ENCODE data around the gene RERG.

Gene RERG

GRCh38 chr12:15222219-15222618 lies 1.0 kb upstream of the RERG start:
- DNase-seq (ENCODE audit: extremely low spot score): no peak
- CTCF ChIA-PET: interaction anchor here (0.8 to 4.2 kb wide), 30 partner anchors 9 to 498 kb away, joined by 3 to 47 read pairs (median 5); no protein-coding TSS in a partner anchor
- TF ChIP-seq, protein P1, sequence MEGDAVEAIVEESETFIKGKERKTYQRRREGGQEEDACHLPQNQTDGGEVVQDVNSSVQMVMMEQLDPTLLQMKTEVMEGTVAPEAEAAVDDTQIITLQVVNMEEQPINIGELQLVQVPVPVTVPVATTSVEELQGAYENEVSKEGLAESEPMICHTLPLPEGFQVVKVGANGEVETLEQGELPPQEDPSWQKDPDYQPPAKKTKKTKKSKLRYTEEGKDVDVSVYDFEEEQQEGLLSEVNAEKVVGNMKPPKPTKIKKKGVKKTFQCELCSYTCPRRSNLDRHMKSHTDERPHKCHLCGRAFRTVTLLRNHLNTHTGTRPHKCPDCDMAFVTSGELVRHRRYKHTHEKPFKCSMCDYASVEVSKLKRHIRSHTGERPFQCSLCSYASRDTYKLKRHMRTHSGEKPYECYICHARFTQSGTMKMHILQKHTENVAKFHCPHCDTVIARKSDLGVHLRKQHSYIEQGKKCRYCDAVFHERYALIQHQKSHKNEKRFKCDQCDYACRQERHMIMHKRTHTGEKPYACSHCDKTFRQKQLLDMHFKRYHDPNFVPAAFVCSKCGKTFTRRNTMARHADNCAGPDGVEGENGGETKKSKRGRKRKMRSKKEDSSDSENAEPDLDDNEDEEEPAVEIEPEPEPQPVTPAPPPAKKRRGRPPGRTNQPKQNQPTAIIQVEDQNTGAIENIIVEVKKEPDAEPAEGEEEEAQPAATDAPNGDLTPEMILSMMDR (IDR thresholded peaks at IDR 0.05; ENCODE audit: control extremely low read depth, extremely low read depth, low read depth, missing control alignments): no peak
- POLR2A ChIA-PET: no interaction called here

- no peak for DNase-seq (ENCODE audit: extremely low spot score)
- ChIA-PET CTCF (interaction anchor here (0.9 to 4.2 kb wide), 37 partner anchors 8 to 763 kb away, joined by 3 to 47 read pairs (median 5); partner anchors contain the start of genes C12orf60 and WBP11), POLR2A (interaction anchor here (0.6 kb wide), 1 partner anchor 33 kb away, joined by 3 read pairs; no protein-coding TSS in a partner anchor)
- TF ChIP-seq, protein P1 (IDR thresholded peaks at IDR 0.05; ENCODE audit: control extremely low read depth, extremely low read depth, low read depth, missing control alignments): no peak
These were observed 766 bp downstream of the RERG start for GRCh38 chr12:15220451-15220850.

- POLR2A ChIA-PET: interaction anchor here (0.5 kb wide), 1 partner anchor 10 kb away, joined by 5 read pairs; no protein-coding TSS in a partner anchor
- no peak for DNase-seq (ENCODE audit: extremely low spot score)
- CTCF ChIA-PET: interaction anchor here (0.8 to 4.2 kb wide), 4 partner anchors 12 to 50 kb away, joined by 3 to 47 read pairs (median 4); no protein-coding TSS in a partner anchor
- TF ChIP-seq, protein P1 (IDR thresholded peaks at IDR 0.05; ENCODE audit: control extremely low read depth, extremely low read depth, low read depth, missing control alignments): no peak
These were observed 2.4 kb downstream of the RERG start for GRCh38 chr12:15218794-15219193.

DNA sequence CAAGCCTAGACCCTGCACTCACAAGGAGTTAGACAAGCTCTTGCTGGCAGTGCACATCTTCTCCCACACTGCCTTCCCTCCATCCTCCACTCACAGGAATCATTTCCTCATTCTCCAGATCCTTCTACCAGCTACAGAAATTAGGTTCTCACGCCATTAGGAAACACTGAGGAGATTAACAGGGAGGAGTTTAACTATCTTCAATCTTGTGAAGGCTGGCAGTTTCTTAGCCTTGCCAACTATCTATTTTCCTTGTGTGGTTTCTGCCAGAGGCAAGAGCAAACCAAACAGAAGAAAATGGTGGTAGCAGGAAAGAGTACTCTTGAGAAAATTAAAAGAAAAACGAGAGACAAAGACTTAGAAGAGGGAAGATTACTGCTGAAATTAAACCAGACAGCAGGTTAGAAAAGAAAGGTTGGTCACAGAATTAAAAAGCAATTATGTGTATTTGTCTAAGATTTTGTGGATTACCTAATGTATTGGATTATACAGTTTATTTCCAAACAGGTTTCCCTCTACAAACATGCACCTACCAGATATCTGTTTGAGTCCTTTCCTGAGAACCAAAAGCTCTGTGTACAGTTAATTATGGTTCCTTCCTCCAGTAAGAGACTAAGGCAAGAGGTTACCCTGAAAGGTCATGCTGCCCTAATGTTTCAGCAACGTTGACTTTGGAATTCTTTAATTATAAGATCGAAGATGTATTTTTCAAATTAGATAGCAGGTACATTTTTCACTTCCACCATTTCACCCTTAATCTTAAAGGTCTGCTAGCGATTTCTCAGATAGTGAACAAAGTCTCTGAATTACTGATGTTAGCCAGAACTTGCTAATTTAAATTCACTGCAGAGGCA lies 5.0 kb downstream of the RERG start:
- ChIA-PET POLR2A (no interaction called here), CTCF (no interaction called here)
- no peak for DNase-seq (ENCODE audit: extremely low spot score)
- TF ChIP-seq, protein P1 (IDR thresholded peaks at IDR 0.05; ENCODE audit: control extremely low read depth, extremely low read depth, low read depth, missing control alignments): no peak

GRCh38 chr12:15214851-15215601 lies 6.2 kb downstream of the RERG start:
- ChIA-PET POLR2A (no interaction called here), CTCF (interaction anchor here (1.5 kb wide), 1 partner anchor 15 kb away, joined by 4 read pairs; no protein-coding TSS in a partner anchor)
- no peak for DNase-seq (ENCODE audit: extremely low spot score)
- TF ChIP-seq, protein P1 (IDR thresholded peaks at IDR 0.05; ENCODE audit: control extremely low read depth, extremely low read depth, low read depth, missing control alignments): no peak

GRCh38 chr12:15212930-15213329 lies 8.3 kb downstream of the RERG start:
- no peak for DNase-seq (ENCODE audit: extremely low spot score)
- ChIA-PET CTCF (interaction anchor here (1.0 to 1.7 kb wide), 2 partner anchors 9 to 11 kb away, joined by 3 to 22 read pairs; partner anchors contain the start of gene RERG), POLR2A (no interaction called here)
- TF ChIP-seq, protein P1 (IDR thresholded peaks at IDR 0.05; ENCODE audit: control extremely low read depth, extremely low read depth, low read depth, missing control alignments): no peak
